ENCODE measurements around the gene OGFOD3. TPM values are rescaled to one million over a fixed set of nuclear protein-coding genes. Genes with fewer than 3 reads are reported as not detected.

Gene OGFOD3
- total and polyA plus RNA-seq, 2 donors (not counting 3 experiments of a cell fraction or from before 2014, with no cell fraction given): 31.7 to 34.8 TPM

- dilution Hi-C loops (cut with MboI; ENCODE audit: extremely low pct_ligation_motif_present, low sequenced_read_pairs): no loop called here
- Histone ChIP-seq H3K9me3 (replicated peaks; ENCODE audit: control insufficient read depth, insufficient read depth, low read length) (no peaks in the 10 kb centered on the region), H2AFZ (ENCODE audit: low read depth, low read length) (no peak overlapping the region), H3K36me3 (ENCODE audit: control insufficient read depth in 2 of 2, extremely low read depth in 1 of 2, insufficient read depth in 2 of 2, low read length in 2 of 2) (no peaks in the 10 kb centered on the region), H4K20me1 (replicated peaks; ENCODE audit: control insufficient read depth, extremely low read depth, insufficient read depth, low read length) (no peaks in the 10 kb centered on the region), H3K27ac (ENCODE audit: insufficient read depth, low read depth, low read length) (no peak overlapping the region), H3K27me3 (ENCODE audit: control insufficient read depth in 2 of 2, insufficient read depth in 2 of 2, low read length in 2 of 2) (no peaks in the 10 kb centered on the region), H3K4me1 (ENCODE audit: control insufficient read depth, extremely low read depth, insufficient read depth, low read length) (peaks cover 7% of the 10 kb centered on the region), H3K4me2 (ENCODE audit: insufficient read depth, low read length) (no peak overlapping the region), H3K4me3 (replicated peaks in 1 of 3; ENCODE audit: insufficient read depth in 1 of 3, low read depth in 1 of 3, low read length in 3 of 3) (no peak overlapping the region), H3K79me2 (ENCODE audit: control insufficient read depth, insufficient read depth, low read length) (no peaks in the 10 kb centered on the region), H3K9me1 (replicated peaks; ENCODE audit: control insufficient read depth, extremely low read depth, insufficient read depth, low read length) (no peaks in the 10 kb centered on the region), H3K9ac (replicated peaks; ENCODE audit: extremely low read depth, insufficient read depth, low read length) (no peak overlapping the region)
- no TSS peak for BruUV-seq (replicated peaks)
- no peak for TF ChIP-seq GATA2 (IDR thresholded peaks at IDR 0.05; ENCODE audit: insufficient read depth, insufficient read length, low read depth, low read length)
- no peak for TF ChIP-seq MAX (IDR thresholded peaks at IDR 0.05; ENCODE audit: insufficient read depth, insufficient read length)
- TF ChIP-seq MYC (IDR thresholded peaks at IDR 0.05; ENCODE audit: low read depth, low read length): no peak
- TF ChIP-seq CTCF (IDR thresholded peaks at IDR 0.05; ENCODE audit: extremely low read depth in 1 of 2, insufficient read depth in 1 of 2, low read depth in 1 of 2, low read length in 2 of 2): no peak
- no peak for TF ChIP-seq POLR2A (IDR thresholded peaks at IDR 0.05; ENCODE audit: low read depth, low read length)
- TF ChIP-seq EZH2 (IDR thresholded peaks at IDR 0.05; ENCODE audit: borderline replicate concordance, low read depth, low read length, severe bottlenecking): no peak
- TF ChIP-seq POLR2AphosphoS5 (IDR thresholded peaks at IDR 0.05; ENCODE audit: insufficient read depth, low read depth, low read length): no peak
- no peak for TF ChIP-seq JUN (IDR thresholded peaks at IDR 0.05; ENCODE audit: borderline replicate concordance, insufficient read depth, insufficient read length, low read depth)
- TF ChIP-seq FOS (IDR thresholded peaks at IDR 0.05; ENCODE audit: borderline replicate concordance, insufficient read depth, low read length): no peak
- ChIA-PET POLR2A (interaction anchor here (0.6 kb wide), 1 partner anchor 68 kb away, joined by 3 read pairs; no protein-coding TSS in a partner anchor), CTCF (interaction anchor here (0.6 to 1.6 kb wide), 2 partner anchors 9 to 224 kb away, joined by 3 to 5 read pairs; no protein-coding TSS in a partner anchor)
- FAIRE-seq (no peak), DNase-seq (ENCODE audit: low read depth, low spot score) (no peak)
- intact Hi-C loops (cut with micrococcal nuclease): no loop called here
Measured at GRCh38 chr17:82343560-82343959, 74.8 kb downstream of the OGFOD3 start.

Measured in endothelial cell of umbilical vein (primary cell).